GM21786 (cell line): ENCODE measurements around the gene TEAD1.

Source experiments
- ATAC-seq: cut with Tn5 transposase; IDR thresholded peaks from one replicate; pipeline ENCODE4 v1.9.1; 2021; ENCODE audit not compliant: unreplicated experiment

TEAD1 gene

GRCh38 chr11:12706545-12707499, 32.6 kb downstream of the TEAD1 start:
- no peak for ATAC-seq

DNA sequence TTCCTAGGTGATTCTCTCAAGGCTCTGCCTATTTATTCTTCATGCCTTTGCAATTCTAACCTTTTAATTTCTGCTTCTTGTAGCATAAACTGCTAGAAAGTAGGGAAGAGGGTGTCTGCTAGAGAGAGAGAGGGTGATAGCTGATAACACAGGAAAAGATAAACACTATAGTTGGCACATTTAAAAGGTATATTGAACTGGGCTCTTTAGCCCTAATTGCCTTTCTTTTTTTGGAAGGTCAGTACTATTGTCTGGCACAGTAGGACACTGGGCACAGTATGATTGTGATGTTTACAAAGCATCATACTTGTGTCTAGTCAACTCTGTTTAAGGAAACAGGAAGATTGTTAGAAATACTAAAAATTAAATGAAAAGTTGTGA, 33.3 kb downstream of the TEAD1 start:
- ATAC-seq: no peak

DNA sequence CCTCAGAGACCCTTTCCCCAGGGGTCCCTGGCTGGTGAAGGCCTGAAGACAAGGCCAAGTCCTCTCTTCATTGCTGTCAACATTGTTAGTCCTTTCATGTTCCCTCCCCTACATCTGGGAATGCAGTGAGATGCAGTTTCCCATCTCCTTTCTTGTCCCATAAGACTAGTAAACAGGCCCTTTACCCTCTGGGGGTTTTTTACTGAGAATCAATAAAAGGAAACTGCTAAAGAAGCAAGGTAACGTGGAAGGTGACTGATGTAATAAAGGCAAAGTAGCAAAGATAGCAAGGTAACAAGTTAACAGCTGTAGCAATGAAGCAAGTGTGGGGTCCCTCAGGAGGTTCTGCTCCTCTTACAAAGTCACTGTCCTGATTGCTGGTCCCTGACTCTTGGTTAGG, 37.3 kb downstream of the TEAD1 start:
- ATAC-seq: no peak

DNA sequence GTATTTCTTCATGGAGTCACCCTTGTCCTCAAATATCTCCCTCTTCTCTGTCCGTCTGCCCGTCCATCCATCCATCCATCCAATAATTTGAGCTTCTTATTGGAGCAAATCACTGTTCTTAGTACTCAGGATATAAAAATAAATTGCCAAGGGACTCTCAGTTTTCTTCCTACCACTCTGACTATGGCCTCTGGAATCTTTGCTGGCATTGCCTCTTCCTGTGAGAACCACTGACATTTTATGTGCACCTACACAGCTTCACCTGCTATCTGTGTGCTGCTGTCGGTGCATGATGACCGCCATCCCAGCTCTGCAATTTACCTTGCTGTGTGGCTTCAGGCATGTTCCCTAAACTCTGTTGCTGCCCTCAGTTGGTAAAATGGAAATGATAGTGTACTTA, 37.9 kb downstream of the TEAD1 start:
- ATAC-seq: no peak

DNA sequence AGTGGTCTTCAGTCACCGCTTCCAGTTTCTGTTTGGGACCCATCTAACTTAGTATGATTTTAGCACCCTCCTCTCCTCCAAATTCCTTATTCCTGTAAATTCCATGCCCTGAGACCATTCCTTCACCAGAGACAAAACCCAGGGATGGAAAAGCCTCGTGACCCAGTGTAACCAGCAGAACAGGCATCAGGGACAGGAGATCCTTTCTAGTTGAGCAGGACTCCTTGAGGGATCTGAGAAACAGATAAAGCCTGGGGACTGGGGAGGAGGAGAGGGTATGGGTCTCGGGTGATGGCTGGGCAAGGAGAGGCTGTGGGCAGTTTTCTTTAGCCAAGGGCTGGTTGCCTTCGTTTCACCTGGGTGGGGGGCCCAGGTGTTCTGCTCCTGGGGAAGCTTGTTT, 40.9 kb downstream of the TEAD1 start:
- ATAC-seq: no peak

GRCh38 chr11:12715941-12716340, 41.7 kb downstream of the TEAD1 start:
- no peak for ATAC-seq

GRCh38 chr11:12716816-12717215, 42.6 kb downstream of the TEAD1 start:
- no peak for ATAC-seq

DNA sequence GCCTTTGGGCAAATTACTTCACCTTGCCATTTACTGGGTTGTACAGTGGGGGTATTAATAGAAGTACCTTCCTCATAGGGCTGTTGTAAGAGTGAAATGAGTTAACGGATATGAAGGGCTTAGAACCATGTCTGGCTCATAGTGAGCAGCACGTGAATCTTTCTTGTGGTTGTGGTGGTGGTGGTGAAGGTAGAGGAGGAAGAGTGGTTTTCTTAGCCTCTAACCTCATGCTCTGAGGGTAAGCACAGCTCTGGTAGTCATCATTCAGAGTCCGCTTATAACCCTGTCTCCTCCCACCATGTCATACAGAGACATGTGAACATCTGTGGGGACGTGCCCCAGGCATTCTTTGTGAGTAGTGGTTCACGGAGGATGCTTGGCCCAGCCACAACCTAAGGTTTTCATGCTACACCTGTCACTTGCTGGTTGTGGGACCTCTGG, 43.6 kb downstream of the TEAD1 start:
- ATAC-seq: peak; percentile 88

DNA sequence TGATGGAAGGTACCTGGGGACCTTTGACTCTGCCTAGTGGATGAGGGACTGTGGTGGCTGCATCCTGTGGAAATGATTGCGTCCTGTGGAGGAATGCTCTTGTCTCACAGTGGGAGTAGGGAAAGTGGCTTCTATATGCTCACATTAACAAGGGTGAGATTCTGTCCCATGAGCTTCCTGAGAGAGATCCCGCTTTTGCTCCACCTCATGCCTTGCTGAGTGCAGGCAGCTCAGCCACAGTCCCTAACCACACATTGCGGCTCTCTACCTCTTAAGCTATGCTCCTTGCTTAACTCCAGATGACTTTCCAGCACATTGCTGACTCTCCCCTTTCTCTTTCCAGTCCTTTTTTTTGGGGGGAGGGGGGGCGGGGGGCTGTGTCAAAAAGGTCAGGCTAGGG, 45.0 kb downstream of the TEAD1 start:
- no peak for ATAC-seq

GRCh38 chr11:12721816-12722604, 47.8 kb downstream of the TEAD1 start:
- ATAC-seq: no peak

DNA sequence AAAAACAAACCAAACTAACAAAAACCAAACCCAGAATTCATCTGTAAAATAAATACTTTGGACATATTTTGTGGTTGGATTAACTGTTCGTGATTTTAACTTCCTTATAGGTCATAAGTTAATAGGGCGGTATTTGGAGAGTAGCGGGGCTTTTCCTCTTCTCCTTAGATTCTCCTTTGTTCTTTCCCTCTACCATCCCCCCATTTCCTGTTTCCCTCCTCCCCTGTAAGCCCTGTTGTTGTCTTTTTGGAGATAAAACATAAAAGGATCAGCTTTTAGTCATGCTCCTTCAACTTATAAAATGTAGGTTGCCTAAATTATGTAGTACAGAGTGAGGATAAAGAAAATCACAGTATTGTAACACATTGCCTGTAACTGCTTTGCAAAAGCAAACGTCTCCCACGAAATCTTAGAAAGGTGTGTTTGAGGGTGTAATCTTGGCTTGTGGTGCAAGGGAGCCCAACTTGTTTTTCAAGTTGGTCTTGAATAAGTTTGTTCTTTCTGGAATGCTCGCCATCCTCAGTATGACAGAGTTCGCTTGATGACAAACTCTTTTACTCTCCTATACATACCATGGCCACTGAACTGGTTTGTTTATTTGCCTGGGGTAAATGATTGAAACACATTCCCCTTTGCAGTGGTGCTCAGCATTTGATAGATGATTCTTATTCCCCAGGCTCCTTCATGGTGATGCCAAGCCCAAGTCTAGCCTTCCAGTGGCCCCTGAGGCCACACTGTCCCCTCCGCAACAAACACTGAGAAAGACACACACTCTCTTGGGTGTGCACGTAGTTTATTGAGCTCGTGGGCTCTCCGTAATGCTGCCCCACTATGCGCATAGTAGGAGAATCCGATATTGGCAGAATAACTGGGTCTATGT, 49.4 kb downstream of the TEAD1 start:
- no peak for ATAC-seq

GRCh38 chr11:12724301-12725054, 50.3 kb downstream of the TEAD1 start:
- no peak for ATAC-seq

- no peak for ATAC-seq
Observed at GRCh38 chr11:12725055-12725862, 51.0 kb downstream of the TEAD1 start.

DNA sequence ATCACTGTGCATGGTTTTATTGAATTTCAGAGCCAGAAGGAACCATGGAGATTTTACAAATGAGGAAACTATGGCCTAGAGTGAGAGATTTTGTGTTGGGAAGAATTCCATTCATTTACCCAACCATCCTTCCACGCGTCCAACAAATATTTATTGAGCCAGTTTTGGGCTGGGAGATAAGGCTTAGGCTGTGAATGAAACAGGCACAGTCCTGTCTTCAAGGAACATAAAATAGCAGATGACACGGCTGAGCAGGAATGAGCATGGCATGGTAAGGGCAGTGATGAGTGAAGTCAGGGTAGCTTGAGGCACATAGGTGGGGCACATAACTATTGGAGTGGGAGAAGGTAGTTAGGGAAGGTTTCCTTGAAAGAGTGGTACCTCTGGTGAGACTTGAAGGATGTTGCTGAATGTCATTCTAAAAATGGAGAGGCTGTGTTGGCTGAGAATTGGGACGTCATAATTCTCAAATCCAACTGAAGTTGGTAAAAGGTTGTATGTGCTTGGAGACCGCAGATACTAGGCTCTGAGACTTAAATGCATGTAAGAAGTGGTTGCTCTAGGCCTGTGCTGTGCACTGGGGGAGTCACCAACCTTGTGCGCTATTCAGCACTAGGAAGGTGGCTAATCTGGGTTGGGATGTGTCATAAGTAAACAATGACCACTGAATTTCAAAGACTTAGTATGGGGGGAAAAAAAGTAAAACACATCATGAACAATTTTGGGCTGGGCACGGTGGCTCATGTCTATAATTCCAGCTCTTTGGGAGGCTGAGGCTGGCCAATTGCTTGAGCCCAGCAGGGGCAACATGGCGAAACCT, 51.9 kb downstream of the TEAD1 start:
- ATAC-seq: no peak

- ATAC-seq: no peak
Observed at GRCh38 chr11:12727563-12728211, 53.5 kb downstream of the TEAD1 start.

- no peak for ATAC-seq
Observed at GRCh38 chr11:12728417-12728816, 54.2 kb downstream of the TEAD1 start.

DNA sequence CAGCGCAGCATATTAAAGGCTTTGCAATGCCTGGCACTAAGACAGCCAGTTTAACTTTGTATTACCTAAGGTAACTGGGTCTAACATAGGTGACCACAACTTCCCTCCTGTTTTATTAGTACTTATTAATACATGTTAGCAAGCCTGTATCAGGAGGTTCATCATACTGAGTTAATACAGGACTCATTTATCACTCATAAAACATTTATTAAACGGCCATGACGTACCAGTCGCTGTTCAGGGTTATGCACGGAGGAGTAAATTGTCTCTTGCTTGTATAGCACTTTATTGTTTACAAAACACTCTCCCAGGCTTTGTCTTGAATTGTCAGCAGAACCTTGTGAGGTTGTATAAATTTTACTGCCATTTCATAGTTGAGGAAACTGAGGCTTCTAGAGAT, 55.7 kb downstream of the TEAD1 start:
- ATAC-seq: no peak

DNA sequence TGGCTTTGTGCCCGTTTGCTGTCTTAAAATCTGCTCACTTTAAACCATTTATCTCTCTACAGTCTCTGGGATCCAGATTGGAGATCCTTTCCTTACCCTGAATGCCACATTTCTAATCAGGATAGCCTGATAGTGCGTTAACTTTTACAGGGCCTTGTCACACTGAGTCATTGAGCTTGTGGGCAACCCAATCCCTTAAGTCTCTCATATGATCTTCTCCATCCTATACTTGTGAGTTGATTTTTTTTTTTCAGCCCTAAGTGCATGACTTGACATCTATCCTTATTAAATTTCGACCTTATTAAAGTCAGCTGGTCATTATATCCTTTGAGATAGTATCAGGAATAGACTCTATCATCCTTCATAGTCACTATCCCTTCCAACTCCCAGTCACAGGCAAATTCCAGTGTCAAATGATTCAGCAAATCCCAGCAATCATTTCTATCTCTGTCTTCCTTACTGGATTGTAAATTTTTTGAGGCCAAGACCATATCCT, 57.7 kb downstream of the TEAD1 start:
- no peak for ATAC-seq
